Heart left ventricle (tissue), 13 donors: Measurements from ENCODE around the gene SHPK.

Source experiments
- CTCF ChIP-seq, 12 donors: fragments of 200-600 bp; sonication (generic) in 4 of 12; IDR thresholded peaks; one replicate each; pipeline versions ENCODE4 v1.5.0 to v1.8.0; 2018 to 2022; ENCODE audit warnings: antibody characterized with exemption in 12 of 12, mild to moderate bottlenecking in 5 of 12
- POLR2A ChIP-seq, 2 donors: fragments of 450-650 bp; IDR thresholded peaks; one replicate each; pipeline ENCODE4 v1.6.1; 2017; ENCODE audit warnings: antibody characterized with exemption in 2 of 2, mild to moderate bottlenecking in 2 of 2, moderate library complexity in 2 of 2
- donor health status: ischemic (EF 13 %, LVEDD 7.1; RV severe dilation, severe dysfunction).
- donor health status: DM: no; HTN: yes; CAD: no.
- donor health status: DM: no; HTN: no; CAD: no.
- donor health status: ischemic (EF 25% LVEDD 6.9; RV normal size, moderate dysfunction).
- donor health status: ischemic (EF 25% LVEDD 5.7; RV mildly dilated, moderate dysfunction).
- donor health status: ischemic (EF 35%, LVEDD 5.7; RV mildly dilated, moderate dysfunction).
- donor health status: nonischemic (EF 11% LVEDD 7.7; RV severe dilation, severe dysfunction).
- donor health status: DM: yes; HTN: yes; CAD: no.
- donor health status: PGD.
- donor health status: ischemic (EF 29% LVEDD 5.4; RV normal size, mild dysfunction).
- donor health status: nonischemic (EF 23%, LVEDD 6.1; RV moderate dilation, normal function).

- TF ChIP-seq CTCF (IDR thresholded peaks at IDR 0.05) = no peak
- TF ChIP-seq POLR2A (IDR thresholded peaks at IDR 0.05) = no peak
Measured at GRCh38 chr17:3679531-3680126, 43.6 kb upstream of the SHPK start.
